Fibroblast of the aortic adventitia (primary cell): ENCODE results near the gene GJA3. TPM values are rescaled to one million over a fixed set of nuclear protein-coding genes. Genes with fewer than 3 reads are reported as not detected.

Experiments used
- DNase-seq: peaks from one replicate; pipeline ENCODE4 v3.0.0-alpha.2; 2010; ENCODE audit warnings: low read depth
- H3K4me3 ChIP-seq: 2 replicates; pipeline ENCODE4 v1.5.1; 2011; ENCODE audit warnings: low read depth, mild to moderate bottlenecking, control low read depth, low read length, moderate library complexity
- total RNA-seq: library from RNA; depleted of rRNA; stranded (reverse); fragments of >200 nt; gene quantifications from 2 replicates; pipeline ENCODE4 v1.2.3, GENCODE V29; 2012; ENCODE audit warnings: low replicate concordance
- TF ChIP-seq, protein P1 (sequence below): IDR thresholded peaks from 2 replicates; pipeline ENCODE4 v1.5.1; 2011; ENCODE audit warnings: mild to moderate bottlenecking, low read length, control low read depth, inconsistent platforms; ENCODE audit not compliant: insufficient read depth

Gene GJA3
- total RNA-seq, 1 donor, result 0.90 TPM

DNA sequence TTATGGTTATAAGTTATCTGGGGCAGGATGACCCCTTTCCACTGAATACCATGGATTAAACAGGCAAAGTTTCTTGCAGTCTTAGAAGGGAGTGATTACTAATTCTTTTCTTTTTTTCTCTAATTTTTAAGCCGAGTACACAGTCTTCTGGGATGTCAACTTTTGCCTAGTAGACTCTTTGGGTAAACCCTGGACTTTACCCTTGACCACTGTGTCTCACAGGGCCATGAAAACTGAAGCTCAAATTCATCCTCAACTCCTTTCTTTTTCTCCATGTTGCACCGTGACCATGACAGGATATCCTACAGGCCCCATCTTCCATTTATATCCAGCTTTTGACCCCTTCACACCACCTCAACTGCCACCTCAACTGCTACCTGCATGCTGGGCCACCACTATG is 51.8 kb downstream of the GJA3 start:
- TF ChIP-seq, protein P1, sequence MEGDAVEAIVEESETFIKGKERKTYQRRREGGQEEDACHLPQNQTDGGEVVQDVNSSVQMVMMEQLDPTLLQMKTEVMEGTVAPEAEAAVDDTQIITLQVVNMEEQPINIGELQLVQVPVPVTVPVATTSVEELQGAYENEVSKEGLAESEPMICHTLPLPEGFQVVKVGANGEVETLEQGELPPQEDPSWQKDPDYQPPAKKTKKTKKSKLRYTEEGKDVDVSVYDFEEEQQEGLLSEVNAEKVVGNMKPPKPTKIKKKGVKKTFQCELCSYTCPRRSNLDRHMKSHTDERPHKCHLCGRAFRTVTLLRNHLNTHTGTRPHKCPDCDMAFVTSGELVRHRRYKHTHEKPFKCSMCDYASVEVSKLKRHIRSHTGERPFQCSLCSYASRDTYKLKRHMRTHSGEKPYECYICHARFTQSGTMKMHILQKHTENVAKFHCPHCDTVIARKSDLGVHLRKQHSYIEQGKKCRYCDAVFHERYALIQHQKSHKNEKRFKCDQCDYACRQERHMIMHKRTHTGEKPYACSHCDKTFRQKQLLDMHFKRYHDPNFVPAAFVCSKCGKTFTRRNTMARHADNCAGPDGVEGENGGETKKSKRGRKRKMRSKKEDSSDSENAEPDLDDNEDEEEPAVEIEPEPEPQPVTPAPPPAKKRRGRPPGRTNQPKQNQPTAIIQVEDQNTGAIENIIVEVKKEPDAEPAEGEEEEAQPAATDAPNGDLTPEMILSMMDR, result no peak
- no peak overlapping the region for H3K4me3 ChIP-seq
- no peak for DNase-seq

DNA sequence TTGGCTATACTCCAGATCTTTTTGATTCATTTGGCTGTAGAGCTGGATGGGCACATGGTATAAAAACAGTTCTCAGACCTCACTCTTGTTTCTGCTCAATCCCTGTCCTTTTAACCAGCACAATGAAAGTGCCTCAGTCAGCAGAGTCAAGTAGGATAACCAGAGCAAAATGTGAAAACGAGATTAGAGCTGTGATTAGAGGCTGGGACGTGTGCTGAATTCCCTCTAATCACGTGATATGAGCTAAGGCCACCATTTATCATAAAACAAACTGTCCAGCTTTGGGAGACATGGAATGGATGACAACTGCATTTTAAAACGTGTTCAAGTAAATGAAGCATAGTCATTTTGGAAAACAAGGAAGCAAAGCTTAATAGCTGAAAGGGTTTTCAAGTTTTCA is 54.1 kb downstream of the GJA3 start:
- H3K4me3 ChIP-seq, result no peak overlapping the region

DNA sequence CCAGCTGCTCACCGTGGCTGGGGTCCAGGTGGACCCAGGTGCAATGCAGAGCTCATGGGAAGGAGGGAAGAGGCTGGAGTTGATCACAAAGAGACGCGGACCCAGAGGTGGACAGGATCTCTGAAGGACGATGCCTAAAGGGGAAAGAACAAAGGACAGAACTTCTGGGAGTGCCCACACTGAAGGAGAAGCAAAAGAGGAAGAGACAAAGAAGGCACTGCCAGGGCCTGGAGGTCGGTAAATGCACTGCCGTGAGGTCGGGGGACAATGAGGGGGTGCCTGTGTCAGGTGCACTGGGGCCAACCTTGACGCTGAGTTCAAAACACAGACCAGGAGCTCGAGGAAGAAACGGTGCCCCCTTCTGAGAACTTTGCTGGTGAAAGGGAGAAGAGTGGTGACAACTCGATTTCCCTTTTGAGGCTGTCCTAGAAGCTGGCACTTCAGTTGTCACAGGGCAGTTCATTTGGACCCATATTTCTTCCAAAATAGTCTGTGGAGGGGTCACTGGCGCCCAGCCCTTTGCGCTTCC is 55.6 kb downstream of the GJA3 start:
- TF ChIP-seq, protein P1, result no peak
- no peak overlapping the region for H3K4me3 ChIP-seq
- DNase-seq, result no peak

More for the DNA sequence above, 54.1 kb downstream of the GJA3 start:
- no peak for DNase-seq
- TF ChIP-seq, protein P1, result no peak

DNA sequence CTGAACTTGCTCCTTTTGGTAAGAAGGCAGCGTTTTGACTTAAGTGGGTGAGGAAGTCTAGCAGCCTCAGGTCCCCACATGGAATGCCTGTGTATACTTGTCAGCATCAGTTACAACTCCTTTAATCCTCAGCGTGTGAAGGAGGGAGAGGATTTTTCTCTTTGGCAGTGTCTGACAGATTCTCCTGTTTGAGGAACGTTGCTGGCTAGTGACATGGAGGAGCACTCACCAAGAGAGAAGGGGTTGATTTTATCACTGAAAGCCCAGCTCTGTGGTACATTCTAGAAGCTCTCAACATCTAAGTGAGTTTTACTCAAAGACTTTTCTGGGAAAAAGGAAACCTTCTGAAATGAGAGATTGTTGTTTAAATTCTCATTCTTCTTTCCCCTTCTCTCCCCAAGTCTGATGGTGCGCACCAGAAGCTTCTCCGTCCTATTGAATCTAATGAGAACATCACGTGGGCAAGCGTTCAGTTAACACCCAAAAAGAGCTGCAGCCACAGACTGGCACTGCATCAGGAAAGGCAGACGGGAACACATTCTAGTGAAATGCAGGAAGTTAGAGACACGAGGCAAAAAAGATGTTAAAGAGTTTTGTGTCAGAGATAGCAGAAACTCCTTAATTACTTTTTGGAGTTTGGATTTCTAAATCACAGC is 58.2 kb downstream of the GJA3 start:
- no peak for DNase-seq
- TF ChIP-seq, protein P1, result no peak
- no peak overlapping the region for H3K4me3 ChIP-seq

DNA sequence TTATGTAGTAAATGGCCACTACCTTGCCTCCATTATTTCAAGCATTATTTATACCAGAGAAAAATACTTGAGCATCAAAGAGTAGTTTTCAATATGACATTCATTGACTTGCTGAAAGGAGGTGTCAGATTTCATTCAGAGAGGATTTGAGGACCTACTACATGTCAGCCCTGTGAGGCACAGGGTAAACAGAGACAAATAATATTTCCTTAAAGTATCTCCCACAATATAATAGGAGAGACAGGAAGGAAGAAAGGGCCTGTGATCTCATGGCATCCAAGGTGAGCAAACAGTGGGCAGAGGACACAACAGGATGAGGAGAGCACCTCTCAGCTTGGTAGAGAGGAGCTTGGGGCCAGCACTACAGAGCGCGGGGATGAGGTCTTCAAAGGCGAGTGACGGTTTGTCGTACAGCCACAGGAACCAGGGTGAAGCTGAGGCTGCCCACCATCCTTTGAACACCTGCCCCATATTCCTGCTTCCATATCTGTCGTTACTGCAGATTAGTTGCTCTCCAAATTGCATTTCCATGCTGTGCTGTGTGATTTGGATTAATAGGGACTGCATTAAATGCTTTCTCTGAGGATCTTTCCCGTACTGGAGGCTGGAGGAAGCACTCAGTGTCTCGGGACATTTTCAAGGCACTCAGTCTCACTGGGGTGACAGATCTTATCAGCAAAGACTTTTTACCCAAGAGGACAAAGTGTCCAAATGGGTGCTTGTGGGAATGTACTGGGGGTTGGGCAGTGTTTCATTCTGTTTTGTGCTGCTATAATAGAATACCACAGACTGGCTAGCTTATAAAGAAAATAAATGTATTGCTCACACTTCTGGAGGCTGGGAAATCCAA is 59.2 kb downstream of the GJA3 start:
- no peak for DNase-seq
- H3K4me3 ChIP-seq, result no peak overlapping the region
- TF ChIP-seq, protein P1, result no peak

DNA sequence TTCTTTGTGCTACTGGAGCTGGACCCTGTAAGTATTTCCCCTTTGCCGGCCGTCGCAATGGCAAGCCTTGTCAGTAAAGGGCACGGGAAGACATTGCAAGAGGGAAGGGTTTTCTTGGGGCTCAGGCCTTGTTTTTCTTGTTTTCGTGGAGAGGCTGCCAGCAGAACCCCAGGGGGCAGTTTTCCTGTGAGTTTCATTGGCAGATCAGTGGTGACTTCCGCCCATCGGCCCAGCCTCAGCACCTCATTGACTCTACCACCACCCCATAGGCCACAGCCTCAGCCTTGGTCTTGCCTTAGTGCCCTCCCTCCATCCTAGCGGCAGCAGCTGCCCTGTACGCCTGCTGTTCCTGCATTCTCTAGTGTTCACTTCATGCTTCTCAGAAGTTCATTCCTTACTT is 61.5 kb downstream of the GJA3 start:
- no peak for DNase-seq
- TF ChIP-seq, protein P1, result no peak
- no peak overlapping the region for H3K4me3 ChIP-seq
